ENCODE results near the gene CNR2.
"Not testable (repeated sequence)": the region's sequence is repeated elsewhere in the genome, so short reads cannot be mapped to it uniquely, and the experiment has no call there.

CNR2 gene

DNA sequence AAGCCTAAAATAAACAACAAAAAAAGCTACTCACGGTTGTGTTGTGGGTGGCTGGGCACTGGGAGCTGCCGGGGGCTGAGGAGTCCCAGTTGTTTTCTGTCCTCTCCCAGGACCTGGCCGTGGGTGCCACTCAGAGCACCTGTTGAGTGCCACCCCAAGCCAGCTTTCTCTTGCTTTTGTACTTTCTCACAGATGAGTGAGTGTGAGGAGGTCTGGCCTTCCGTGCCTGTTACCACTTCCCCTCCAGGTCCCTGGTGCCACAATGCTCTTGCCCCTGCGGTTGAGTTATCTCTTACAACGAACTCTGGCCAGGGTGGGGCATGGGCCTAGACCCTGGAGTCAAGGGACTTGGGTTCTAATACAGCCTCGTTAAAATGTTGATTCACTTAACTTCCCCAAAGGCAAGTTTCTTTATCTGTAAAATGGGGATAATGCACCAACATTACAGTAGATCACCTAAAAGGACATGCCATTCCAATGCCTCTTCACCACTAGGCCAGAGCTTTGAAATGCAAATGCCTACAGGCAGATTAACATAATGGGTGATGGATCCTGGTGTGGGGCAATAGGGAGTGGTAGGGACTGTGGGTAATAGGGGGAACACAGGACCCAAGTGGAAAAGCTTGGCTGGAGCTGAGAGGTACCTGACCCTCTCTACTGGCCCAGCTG, at the start of gene CNR2:
Gene CNR2 (minus strand): TSS at position 151 of the 669 bp plus-strand sequence. CDS start 37,745 bp downstream, outside the sequence.
- no peak for TF ChIP-seq CTCF (IDR thresholded peaks at IDR 0.05; ENCODE audit: control insufficient read depth, extremely low read depth, insufficient read depth)
- H3K4me3 ChIP-seq (ENCODE audit: low read depth, low read length) = no peak within 1 kb of the TSS
- DNase-seq (ENCODE audit: low read depth) = no peak

- H3K4me3 ChIP-seq (ENCODE audit: low read depth, low read length) = peak overlapping the region; percentile 76
- no peak for TF ChIP-seq CTCF (IDR thresholded peaks at IDR 0.05; ENCODE audit: control insufficient read depth, extremely low read depth, insufficient read depth)
- no peak for DNase-seq (ENCODE audit: low read depth)
Measured at GRCh38 chr1:23960291-23961020, 47.3 kb upstream of the CNR2 start.

GRCh38 chr1:23959461-23960290, 46.5 kb upstream of the CNR2 start, which contains the start of gene PNRC2:
Gene PNRC2 (plus strand): TSS chr1:23959828. CDS start chr1:23961458, 1,630 bp downstream.
- peak within 1 kb of the TSS; percentile 76 for H3K4me3 ChIP-seq (ENCODE audit: low read depth, low read length)
- no peak for TF ChIP-seq CTCF (IDR thresholded peaks at IDR 0.05; ENCODE audit: control insufficient read depth, extremely low read depth, insufficient read depth)
- DNase-seq (ENCODE audit: low read depth) = peak; percentile 67

DNA sequence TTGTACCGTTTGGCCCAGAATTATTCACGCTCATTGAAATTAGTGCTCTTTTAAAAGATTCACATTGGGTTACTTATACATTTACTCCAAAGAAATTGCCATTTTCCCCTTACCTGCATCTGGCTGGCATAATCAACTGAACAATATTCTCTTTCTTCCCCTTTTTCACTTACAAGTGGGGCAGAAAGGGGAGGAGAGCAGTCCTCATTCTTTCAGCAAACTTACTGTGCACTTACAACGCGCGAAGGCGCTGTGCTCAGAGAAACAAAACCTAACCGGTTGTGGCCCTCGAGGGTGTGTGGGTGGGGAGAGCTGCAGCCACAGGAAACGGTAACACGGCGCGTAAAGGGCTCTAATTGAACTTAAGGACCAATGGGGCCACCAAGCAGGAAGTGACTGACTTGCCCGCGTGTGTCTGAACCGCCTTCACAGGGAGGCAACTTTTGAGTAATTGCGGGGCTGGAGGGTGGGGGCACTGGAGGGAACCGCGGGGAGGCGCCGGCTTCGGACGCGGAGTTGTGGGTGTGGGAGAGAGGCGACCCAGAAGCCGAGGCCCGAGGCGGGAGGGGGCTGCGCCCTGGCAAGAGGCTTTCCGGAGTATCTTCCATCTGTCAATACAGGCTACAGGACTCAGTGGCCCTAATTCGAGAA, 45.8 kb upstream of the CNR2 start:
- H3K4me3 ChIP-seq (ENCODE audit: low read depth, low read length) = peak overlapping the region; percentile 76
- no peak for TF ChIP-seq CTCF (IDR thresholded peaks at IDR 0.05; ENCODE audit: control insufficient read depth, extremely low read depth, insufficient read depth)
- peak; percentile 63 for DNase-seq (ENCODE audit: low read depth)

DNA sequence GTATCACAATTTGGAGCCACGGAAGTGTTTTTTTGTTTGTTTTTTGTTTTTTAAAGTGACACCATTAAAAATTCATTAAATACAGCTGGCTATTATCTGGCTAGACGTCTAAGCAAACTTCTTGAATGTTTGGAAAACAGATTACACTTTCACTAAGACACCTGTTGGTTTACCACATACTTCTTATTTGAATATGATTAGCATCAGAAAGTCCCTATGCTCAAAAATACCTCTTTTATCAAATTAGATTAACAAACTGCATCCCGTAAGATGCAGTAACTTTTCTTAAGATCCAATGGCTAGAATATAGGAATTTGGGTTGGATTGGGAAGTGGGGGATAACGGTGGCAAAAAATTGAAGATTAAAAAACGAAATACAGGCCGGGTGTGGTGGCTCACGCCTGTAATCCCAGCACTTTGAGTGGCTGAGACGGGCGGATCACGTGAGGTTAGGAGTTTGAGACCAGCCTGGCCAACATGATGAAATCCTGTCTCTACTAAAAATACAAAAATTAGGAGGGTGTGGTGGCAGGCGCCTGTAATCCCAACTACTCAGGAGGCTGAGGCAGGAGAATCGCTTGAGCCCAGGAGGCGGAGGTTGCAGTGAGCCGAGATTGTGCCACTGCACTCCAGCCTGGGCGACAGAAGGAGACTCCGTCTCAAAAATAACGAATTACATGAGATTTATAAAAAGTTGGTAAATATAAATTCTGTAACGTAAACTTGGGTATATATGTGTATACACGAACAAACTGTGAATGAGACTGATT, 45.1 kb upstream of the CNR2 start:
- DNase-seq (ENCODE audit: low read depth) = not testable (repeated sequence)
- H3K4me3 ChIP-seq (ENCODE audit: low read depth, low read length) = peak overlapping the region; percentile 76

GRCh38 chr1:23957096-23957495, 43.9 kb upstream of the CNR2 start:
- no peak for TF ChIP-seq CTCF (IDR thresholded peaks at IDR 0.05; ENCODE audit: control insufficient read depth, extremely low read depth, insufficient read depth)
- peak; percentile 70 for DNase-seq (ENCODE audit: low read depth)
- no peak overlapping the region for H3K4me3 ChIP-seq (ENCODE audit: low read depth, low read length)

All from LNCaP clone FGC (cell line).